ENCODE results near the gene NOC4L.

DNA sequence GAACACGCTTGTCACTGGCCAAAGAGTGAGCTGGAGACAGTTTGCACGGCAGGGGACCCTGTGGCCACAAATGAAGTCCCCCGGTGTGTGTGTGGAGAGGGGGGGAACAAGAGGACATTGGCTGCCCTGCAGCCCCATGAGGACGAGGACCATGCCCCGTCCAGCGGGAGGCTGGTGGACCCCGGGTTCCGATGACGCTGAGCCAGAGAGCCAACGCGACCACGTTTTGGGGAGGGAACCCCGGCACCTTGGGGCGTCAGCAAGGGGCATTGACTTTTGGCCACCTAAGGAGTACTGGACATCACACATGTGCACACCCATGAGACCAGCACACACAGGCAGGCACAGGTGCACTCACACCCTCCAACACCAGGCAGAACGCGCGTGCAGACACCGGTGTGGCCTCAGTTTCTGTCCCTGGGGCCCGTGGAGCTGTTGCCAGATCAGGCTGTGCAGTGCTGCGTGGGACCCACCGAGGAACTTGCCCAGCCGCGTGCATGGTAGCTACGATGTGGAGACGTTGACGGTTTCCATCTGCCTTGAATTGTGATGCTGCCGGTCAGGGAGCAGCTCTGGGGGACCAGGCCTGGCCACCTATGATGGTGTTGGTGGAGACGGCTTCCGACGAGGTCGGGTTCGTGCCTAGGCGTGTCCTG lies 26.5 kb downstream of the NOC4L start:
- TF ChIP-seq ZFX (IDR thresholded peaks at IDR 0.05) (no peak), CTCF (conservative IDR thresholded peaks at IDR 0.05) (no peak)
